ENCODE results near the gene RIMBP2. TPM values are rescaled to one million over a fixed set of nuclear protein-coding genes. Genes with fewer than 3 reads are reported as not detected.

Gene RIMBP2
- total RNA-seq, 1 donor from 2014 or later = not detected

DNA sequence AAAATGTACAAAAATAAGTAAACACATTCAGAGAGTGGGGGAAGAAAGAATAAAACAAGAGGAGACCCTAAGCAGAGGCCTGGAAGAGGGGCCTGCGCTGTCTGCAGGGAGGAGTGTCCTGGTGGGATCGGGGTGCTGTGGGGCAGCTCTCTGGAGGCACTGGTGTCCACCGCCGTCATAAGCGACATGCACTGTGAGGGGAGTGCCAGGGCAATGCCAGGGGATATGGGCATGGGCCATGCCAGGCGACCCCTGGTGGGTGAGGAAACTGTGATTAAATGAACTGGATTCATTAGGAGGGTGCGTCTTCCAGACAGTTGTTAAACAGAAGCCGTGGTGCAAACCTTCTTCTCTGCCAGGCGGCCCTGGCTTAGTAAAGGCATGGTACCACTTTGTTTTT is 261.8 kb downstream of the RIMBP2 start:
- no peak for DNase-seq (ENCODE audit: extremely low read depth, low read depth, low spot score)

GRCh38 chr12:130452546-130452945 is 263.6 kb downstream of the RIMBP2 start:
- DNase-seq (ENCODE audit: extremely low read depth, low read depth, low spot score) = no peak

DNA sequence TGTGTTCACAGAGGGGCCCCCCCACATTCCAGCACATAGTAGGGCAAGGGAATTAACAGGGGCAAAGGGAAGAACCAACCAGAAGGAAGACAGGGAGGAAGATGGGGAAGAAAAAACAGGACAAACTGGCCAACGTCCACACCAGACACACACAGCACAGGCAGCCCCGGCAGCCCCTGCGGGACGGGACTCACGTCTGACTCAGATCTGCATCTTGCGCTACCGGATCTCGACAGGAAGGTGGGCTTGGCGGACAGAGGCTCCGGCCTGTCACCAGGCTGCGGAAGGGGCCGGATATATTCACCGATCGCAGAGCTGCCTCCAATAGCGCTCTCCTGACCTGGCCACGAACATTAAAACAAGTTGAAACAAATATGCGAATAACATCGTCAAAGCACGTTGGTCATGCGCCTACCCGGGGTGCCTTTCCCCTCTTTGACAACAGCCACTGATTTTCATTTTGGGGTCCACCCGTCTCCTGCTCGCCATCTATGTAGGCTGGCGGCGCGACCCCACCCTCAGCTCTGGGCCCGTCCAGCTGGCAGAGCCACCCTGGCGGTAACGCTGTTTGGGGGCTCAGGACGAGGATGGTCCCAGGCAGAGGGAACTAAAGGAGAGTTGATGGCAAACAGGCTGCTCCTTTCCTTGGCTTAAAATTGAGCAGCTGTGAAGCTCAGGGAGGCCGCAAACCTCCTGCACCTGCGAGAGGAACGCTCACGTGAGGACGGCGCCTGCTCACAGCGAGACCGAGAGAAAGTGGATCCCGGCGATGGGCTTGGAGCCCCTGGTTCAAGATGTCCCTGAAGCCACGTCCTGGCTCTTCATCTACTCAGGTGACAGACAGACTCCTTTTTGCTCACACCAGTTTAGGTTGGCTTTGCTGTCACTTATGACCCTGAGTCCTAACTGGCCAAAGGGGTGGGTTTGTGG is 264.8 kb downstream of the RIMBP2 start:
- no peak for DNase-seq (ENCODE audit: extremely low read depth, low read depth, low spot score)

GRCh38 chr12:130449291-130449690 is 266.8 kb downstream of the RIMBP2 start:
- no peak for DNase-seq (ENCODE audit: extremely low read depth, low read depth, low spot score)

GRCh38 chr12:130448044-130448821 is 267.9 kb downstream of the RIMBP2 start:
- DNase-seq (ENCODE audit: extremely low read depth, low read depth, low spot score) = no peak

GRCh38 chr12:130447655-130447965 is 268.5 kb downstream of the RIMBP2 start:
- DNase-seq (ENCODE audit: extremely low read depth, low read depth, low spot score) = no peak

GRCh38 chr12:130446846-130447654 is 269.0 kb downstream of the RIMBP2 start:
- no peak for DNase-seq (ENCODE audit: extremely low read depth, low read depth, low spot score)

DNA sequence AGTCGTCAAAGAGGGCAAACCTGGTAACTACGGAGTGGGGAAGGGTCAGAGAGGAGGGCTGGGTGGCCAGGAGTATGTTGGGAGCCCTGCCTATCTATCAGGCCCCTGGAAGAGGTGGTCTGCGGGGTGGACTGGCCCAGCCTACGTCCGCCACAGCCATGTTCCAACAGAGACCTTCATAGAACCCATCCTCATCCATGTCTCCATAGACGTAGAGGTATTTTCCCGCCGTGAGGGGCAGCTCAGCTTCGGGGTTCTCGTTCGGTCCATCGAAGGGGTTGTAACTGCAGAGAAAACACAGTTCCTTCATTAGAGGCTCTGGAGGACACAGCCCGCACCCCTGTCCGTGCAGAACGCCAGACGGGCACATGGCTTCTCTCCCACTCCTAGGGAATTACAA is 271.1 kb downstream of the RIMBP2 start:
- no peak for DNase-seq (ENCODE audit: extremely low read depth, low read depth, low spot score)

DNA sequence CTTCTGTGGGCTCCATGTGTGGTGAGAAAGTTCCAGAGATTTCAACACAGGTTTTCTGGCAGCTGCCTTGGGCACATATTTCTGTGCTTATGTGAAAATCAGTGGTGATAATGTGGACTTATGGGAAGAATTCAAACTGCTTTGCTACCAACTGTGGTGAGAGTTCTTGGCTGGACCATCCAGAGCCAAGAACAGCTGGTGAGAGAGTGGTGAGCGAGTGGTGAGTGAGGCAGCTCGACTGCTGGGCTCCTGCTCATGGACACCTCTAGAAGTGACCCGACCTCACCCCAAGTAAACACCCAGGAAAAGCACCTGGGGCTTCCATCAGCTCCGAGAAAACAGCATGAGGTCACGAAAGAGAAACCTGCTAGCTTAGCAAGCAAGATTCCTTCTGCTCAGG is 272.0 kb downstream of the RIMBP2 start:
- DNase-seq (ENCODE audit: extremely low read depth, low read depth, low spot score) = no peak

DNA sequence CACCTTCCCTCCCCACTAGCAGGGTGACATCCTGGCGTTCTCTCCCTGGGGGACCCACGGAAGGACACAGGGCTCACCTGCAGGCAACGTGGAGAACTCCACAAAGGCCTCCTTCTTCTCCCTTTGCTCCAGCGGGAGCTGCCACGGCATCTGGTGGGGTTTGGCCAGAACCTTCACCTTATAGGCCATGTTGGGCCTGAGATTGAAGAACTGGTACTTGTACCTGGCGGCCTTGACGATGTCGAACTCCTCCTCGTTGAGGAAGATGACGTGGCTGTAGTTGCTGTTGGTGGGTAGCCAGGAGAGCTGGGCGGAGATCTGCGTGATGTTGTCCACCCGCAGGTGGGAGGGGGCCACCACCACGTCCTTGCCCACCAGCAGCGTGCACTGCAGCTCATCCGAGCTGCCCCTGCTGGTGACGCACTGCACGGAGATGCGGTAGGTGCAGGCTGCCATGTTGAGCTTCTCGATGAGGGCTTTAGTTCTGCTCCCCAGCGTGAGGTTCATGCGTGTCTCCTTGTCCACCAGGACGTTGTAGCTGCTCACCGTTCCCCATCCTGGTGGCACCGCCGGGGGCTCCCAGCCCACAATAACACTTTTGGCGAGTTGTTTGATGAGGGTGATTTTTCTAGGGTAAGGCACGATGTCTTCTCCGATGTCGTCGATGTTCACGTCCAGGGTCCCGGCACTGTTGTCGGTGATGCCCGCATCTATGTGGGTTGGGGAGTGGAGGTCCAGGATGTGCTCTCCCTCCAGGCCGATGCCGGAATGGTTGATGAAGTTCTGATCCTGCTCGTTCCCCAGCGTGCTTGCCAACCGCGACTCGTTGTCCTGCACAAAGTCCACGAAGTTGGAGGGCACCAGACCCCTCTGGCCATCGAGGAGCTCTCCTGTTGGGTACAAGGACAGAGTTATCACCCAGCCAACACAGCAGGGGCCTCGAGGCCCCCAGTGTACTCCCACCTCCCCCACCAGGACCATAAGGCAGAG is 274.0 kb downstream of the RIMBP2 start:
- no peak for DNase-seq (ENCODE audit: extremely low read depth, low read depth, low spot score)

DNA sequence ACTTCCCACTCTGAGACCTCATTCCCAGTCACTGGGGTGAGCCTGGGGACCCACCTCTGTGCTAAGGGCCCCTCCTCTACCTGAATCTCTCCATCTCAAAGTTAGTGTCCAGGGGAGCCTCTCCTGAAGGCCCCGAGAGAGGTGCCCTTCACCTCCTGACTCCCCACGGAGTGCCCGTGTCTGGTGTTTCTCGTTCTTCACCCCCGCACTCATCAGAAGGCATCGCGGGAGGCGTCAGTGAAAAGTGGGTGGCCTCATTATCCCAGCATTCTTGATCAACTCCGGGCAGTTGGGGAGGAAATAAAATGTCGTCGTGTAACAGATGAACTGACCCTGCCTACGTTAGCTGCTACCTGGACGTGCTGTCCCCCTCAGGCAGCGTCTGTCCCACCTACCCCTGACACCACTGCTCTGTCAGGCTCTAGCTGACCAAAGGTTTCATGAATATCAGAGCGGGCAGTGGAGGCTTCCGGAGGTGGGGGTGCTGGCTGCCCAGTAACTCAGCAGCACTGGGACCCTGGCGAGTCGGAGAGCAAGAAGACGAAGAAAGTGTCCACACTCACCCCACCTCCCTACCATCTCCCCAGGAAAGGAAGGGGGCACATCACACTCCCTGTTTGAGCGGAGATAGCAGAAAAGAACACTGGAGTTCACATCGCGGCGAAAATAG is 275.6 kb downstream of the RIMBP2 start:
- no peak for DNase-seq (ENCODE audit: extremely low read depth, low read depth, low spot score)

GRCh38 chr12:130439250-130439649 is 276.8 kb downstream of the RIMBP2 start:
- no peak for DNase-seq (ENCODE audit: extremely low read depth, low read depth, low spot score)

- no peak for DNase-seq (ENCODE audit: extremely low read depth, low read depth, low spot score)
These were observed 277.4 kb downstream of the RIMBP2 start for GRCh38 chr12:130438711-130439110.

DNA sequence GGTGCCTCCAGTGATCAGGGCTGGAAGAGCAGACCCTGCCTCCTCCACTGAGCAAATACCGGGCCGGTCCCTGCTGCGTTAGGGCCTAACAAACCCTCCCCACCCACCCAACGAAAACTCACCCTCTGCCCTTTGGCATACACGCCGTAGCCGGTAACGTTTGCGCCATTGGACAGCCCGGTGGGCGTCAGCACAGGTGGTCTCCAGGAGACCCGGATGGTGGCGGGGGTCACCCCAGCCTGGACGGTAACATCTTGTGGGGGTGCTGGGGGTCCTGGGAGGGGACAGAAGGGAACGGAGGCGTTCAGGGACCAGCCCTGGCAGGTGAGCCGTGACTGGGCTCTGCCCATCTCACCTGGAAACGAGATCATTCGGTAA is 277.9 kb downstream of the RIMBP2 start:
- no peak for DNase-seq (ENCODE audit: extremely low read depth, low read depth, low spot score)

DNA sequence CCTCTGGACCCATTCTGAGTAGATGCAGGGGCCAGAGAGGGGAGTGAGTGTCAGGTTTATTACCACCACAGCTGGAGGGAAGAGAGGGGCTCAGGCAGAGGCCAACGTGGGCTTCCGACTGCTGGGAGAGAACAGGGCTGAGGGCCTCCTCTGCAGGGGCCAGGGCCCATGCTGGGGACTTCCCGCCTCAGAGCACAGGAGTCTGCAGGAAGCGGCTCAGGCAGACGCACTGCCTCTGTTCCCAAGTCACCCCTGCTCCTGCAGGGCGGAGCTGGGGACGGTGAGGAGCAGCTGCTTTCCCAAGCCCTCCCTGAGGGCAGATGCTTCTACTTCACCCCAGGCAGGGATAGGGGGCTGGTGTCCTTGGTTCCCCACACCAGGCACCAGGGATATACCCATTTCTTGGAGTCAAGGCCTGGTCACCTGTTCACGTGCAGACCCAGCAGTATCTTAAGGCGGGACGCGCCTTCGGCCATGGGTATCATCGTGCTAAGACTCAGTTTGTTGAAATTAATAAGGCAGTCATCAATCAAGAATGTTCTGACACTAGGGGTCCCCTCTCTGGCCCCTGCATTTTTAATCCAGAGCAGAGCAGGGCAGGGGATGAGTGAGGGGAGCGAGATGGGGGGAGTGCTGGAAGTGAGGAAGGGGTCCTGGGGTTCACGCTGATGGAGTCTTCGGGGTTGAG is 278.4 kb downstream of the RIMBP2 start:
- no peak for DNase-seq (ENCODE audit: extremely low read depth, low read depth, low spot score)

- DNase-seq (ENCODE audit: extremely low read depth, low read depth, low spot score) = no peak
These were observed 279.2 kb downstream of the RIMBP2 start for GRCh38 chr12:130436741-130437501.

DNA sequence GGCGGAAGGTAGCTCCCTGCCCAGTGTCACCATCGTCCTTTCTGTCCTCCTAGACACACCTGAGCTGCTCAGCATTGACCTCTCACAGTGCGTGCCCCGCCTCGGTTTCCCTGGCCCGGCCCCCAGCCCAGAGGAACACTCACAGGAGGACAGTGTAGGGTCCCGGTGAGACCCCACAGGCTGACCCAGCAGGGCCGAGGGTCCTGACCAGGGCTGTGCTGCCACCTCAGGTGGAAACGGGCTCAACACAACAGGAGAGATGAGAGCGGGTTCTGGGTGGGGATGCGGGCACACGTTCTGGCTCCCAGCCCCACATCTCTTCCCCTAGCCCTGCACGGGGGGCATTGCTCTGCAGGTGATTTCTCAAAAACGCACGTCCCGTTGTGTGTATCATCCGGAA is 280.3 kb downstream of the RIMBP2 start:
- no peak for DNase-seq (ENCODE audit: extremely low read depth, low read depth, low spot score)

DNA sequence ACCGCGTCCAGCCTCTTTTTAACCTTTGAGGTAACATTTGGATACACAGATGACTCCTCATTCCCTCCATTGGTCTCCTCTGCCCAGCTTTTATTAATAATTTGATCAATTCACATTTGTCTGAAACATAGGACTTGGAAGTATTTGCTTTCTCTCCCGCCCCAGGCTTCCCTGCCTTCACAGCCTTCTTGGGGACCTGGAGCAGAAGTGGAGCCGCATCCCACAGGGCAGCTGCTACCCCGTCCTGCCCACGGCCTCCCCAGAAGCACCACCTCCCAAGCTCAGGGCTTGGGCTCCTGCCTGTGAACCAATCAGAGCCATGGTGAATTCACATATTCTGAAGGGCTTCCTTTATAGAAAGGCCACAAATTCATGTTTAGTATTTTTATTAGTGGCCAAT is 280.8 kb downstream of the RIMBP2 start:
- no peak for DNase-seq (ENCODE audit: extremely low read depth, low read depth, low spot score)

Data from glomerular endothelial cell (primary cell).